HG03354 (cell line): ENCODE results near the gene SCP2.
"Not testable (repeated sequence)": the region's sequence is repeated elsewhere in the genome, so short reads cannot be mapped to it uniquely, and the experiment has no call there.

Experiments
- ATAC-seq: cut with Tn5 transposase; IDR thresholded peaks from one replicate; pipeline ENCODE4 v1.9.1; 2021; ENCODE audit warnings: mild to moderate bottlenecking; ENCODE audit not compliant: unreplicated experiment, poor library complexity, severe bottlenecking

SCP2 gene

DNA sequence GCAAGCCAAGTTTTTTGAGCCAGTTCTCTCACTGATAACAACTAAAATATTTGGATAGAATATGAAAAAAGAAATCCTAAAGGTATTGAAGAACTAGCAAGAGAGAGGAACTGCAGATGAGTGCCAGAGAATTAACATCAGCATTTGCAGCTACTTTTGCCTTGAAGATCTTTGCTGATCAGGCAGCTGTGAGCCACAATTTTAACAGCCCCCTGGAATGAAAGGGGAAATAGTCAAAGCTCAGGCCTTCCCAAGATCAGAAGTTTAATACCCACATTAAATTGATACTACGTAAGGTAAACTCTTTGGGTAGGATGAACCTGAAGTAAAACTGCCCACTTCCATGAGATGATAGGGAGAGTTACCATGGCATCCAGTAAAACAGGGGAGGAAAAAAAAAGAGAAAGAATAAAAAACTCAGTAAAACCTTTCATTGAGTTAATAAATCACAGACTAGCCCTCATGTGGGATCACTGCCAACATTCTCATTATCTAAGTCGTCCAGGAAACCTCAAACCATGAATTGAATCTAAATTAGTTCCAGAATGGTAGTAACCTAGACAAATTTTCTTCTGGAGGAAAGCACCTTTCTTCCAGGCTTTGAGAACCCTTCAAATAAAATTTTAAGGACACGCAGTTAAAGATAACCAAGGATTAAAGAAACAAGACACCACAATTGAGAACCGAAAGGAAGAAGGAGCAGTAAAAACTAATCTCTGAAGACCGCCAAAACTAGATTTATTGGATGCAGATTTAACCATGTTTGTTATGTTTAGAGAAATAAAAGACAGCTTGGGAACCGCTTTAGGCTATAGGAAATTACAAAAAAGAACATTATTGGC, 28.3 kb downstream of the SCP2 start:
- no peak for ATAC-seq

DNA sequence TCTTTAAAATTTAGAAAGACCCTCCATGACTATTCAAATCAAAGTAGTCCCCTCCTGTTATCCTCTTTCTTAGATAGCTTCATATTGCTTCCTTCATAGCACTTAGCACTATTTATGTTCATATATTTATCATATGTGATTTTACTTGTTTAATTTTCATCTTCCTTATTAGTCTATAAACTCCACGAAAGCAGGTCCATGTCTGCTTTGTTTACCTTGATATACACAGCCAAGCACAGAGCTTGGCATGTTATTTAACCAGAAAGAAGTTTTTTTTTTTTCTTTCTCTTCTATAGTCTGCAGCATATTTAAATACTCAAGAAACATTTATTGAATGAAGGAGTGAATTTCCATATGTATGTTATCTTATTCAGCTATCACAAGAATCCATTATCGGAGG, 36.0 kb downstream of the SCP2 start:
- no peak for ATAC-seq

DNA sequence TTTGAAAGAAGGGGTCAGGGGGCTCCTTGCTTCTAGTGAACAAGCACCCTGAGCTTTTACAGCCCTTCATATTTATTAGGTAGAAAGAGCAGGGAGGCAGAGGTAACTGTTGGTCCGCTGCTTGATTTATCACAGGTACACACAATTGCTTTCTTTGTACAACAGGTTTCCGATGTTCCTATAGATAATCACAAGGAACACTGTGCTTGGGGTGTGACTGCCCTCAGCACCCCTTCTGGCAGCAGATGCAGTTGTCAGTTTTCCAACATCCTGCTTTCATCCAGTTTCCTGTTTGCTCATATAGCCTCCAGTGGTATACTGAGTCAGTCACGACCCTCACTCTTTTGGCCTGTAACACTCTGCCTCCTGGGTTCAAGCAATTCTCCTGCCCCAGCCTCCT, 40.6 kb downstream of the SCP2 start:
- no peak for ATAC-seq

DNA sequence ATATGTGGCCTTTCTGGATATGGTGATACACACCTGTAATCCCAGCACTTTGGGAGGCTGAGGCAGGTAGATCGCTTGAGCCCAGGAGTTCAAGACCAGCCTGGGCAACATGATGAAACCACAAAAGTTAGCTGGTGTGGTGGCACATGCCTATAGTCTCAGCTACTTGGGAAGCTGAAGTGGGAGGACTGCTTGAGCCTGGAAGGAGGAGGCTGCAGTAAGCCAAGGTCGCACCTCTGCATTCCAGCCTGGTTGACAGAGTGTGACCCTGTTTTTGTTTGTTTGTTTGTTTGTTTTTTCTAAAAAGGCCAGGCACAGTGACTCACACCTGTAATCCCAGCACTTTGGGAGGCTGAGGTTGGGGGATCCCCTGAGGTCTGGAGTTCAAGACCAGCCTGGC, 42.2 kb downstream of the SCP2 start:
- not testable (repeated sequence) for ATAC-seq

DNA sequence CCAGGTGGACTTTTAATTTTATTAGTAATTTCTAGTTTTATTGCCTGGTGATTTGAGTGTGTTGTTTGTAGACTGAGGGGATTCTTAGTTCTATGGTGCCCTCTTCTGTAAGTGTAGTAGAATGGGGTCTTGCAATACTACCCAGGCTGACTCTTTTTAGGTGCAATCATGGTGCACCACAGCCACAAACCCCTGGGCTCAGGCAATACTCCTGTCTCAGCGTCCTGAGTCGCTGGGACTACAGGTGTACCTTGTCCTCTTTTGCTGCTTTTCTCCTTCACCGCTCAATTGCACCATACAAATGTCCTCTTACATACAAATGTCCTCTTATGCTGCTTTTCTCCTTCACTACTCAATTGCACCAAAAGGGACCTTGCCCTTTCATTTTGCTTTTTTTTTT, 43.1 kb downstream of the SCP2 start:
- no peak for ATAC-seq

DNA sequence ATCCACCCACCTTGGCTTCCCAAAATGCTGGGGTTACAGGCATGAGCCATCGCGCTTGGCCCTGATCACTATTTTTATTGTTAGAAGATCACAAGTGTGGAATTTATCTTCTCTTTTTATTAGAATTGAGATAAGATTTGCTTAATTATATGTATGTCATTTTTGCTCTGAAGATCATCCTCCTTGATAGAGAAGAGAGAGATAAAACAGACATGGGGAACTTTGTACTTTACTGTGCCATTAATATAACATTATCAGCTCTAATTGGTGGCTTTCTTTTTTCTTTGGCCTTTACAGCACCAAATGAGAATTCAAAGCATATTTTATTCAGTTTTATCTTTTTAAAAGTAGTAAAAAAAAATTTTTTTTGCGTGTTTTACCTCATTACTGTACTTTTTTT, 46.8 kb downstream of the SCP2 start:
- ATAC-seq = no peak

DNA sequence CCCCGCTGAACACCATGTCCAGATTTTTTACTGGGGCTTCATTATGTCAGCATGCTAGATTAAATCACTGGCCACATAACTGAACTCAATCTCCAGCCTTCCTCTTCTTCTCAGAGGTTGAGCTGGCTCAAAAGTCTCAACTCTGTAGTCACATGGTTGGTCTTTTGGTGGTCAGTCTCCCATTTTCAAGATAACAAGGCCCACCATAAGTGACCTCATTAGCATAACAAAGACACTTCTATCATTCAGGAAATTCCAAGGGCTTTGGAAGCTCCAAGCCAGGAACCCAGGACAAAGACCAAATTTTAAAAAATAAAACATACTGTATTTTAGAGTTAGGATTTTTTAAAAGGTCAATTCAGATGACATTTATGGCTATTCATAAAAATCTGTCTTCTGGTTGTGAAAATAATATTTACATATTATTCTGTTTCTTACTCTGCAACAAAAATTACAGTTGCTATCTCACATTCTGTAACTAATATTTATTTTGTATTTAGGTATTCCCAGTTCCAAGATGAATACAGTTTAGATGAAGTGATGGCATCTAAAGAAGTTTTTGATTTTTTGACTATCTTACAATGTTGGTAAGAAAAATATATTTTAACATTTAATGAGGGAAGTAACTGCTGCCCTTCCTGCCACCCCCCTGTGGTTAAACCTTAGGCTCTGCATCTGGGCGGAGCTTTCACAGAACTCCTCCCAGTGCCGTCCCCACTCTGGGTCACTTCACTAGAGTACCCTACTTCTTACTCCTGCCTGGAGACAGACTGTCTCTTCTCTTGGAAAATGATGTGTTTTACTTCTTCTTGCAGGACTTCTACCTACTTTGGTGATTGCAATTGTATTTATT, 49.3 kb downstream of the SCP2 start:
- ATAC-seq = no peak

DNA sequence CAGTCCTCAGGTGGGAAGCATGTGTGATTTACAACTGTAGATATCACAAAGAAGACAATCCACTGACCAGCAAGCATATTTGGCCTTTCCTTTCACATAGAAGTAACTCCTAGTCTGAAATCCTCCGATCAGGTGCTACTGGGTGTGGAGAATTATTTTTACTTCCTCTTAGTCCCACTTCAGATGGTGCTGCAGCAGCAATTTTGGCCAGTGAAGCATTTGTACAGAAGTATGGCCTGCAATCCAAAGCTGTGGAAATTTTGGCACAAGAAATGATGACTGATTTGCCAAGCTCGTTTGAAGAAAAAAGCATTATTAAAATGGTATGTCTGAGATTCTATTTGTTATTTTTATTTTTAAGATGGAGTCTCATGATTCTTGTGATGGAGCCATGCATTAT, 51.0 kb downstream of the SCP2 start:
- no peak for ATAC-seq

DNA sequence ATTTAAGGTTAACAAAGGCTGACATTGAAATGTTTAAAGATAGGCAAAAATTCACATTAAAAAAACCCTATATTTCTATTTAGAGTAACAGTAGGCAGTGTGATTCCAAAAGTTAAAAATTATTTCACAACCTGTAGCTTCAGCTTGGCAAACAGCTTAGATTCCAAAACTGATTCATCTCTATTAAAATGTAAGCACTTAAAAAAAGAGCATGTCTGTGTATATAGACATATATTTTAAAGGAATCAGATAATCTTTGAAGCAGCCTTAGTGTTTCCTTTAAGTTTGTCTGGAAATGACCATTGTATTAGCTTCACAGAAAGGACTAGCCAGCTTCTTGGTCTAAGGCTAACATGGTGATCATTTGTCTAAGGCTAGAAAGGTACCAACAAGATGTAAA, 65.7 kb downstream of the SCP2 start:
- ATAC-seq = not testable (repeated sequence)

DNA sequence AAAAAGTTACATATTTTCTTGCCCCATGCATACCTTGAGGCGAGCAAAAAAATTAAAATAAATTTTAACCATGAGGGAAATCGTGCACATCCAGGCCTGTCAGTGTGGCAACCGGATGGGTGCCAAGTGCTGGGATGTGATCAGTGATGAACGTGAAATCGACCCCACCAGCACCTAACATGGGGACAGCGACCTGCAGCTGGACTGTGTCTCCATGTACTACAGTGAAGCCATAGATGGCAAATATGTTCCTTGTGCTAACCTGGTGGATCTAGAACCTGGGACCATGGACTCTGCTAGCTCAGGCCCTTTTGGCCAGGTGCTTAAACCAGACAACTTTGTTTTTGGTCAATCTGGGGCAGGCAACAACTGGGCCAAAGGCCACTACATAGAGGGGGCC, 67.6 kb downstream of the SCP2 start:
- ATAC-seq = no peak

DNA sequence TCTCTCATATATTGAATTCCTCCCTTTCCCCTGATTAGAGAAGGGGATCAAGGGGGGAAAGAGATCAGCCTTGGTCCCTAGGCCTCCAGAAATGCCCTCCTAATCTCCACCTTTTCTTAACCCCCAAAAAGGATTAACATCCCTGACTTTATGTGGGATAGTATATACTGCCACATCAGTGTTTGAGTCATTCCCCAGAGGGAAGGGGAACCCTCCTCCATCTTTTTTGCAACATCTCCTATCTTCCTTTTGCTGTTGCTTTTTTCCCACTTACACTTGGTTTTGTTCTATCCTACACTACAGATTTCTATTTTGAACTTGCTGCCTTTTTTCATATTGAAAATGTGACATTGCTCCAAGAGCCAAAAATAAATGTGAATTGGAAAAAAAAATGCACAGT, 69.6 kb downstream of the SCP2 start:
- ATAC-seq = no peak

DNA sequence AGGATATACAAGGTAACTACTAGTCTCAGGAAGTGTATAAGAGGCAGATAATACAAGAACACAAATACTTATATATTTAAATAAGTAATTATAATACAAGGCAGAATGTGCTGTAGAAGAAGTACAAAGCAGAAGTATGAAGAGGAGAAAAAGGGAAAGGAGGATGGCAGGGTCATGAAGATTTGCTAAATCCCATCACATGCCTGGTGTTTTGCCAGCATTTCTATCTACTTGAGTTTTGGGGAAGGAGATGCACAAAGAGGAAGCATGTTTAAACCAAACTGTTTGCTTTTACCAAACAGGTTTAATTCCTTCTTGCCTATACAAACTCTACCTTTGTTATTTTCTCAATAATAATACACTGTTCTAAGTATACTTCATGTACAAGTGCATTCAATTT, 74.1 kb downstream of the SCP2 start:
- no peak for ATAC-seq

DNA sequence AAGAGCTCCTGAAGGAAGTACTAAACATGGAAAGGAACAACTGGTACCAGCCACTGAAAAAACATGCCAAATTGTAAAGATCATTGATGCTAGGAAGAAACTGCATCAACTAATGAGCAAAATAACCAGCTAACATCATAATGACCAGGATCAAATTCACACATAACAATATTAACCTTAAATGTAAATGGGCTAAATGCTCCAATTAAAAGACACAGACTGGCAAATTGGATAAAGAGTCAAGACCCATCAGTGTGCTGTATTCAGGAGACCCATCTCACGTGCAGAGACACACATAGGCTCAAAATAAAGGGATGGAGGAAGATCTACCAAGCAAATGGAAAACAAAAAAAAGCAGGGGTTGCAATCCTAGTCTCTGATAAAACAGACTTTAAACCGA, 79.5 kb downstream of the SCP2 start:
- not testable (repeated sequence) for ATAC-seq

DNA sequence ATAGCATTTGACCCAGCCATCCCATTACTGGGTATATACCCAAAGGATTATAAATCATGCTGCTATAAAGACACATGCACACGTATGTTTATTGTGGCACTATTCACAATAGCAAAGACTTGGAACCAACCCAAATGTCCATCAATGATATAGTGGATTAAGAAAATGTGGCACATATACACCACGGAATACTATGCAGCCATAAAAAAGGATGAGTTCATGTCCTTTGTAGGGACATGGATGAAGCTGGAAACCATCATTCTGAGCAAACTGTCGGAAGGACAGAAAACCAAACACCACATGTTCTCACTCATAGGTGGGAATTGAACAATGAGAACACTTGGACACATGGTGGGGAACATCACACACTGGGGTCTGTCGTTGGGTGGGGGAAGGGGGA, 83.2 kb downstream of the SCP2 start:
- not testable (repeated sequence) for ATAC-seq

DNA sequence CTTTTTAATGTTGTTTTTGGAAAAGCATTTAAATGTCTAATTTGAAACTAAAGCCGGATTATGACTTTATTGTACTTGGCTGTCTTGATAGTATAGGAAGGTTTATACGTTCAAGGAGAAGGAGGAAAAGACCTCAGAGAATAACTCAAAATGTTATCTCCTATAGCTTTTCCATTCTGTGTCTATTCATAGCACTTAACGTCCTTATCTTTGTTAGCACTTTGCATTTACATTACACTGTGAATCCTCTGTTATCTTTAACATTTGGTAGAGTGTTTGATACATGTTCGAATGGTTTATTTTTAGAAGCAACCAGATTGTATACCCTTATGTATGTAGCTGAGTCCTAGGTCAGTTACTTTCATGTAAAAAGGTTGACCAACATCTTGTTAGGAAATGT, 84.1 kb downstream of the SCP2 start:
- no peak for ATAC-seq

DNA sequence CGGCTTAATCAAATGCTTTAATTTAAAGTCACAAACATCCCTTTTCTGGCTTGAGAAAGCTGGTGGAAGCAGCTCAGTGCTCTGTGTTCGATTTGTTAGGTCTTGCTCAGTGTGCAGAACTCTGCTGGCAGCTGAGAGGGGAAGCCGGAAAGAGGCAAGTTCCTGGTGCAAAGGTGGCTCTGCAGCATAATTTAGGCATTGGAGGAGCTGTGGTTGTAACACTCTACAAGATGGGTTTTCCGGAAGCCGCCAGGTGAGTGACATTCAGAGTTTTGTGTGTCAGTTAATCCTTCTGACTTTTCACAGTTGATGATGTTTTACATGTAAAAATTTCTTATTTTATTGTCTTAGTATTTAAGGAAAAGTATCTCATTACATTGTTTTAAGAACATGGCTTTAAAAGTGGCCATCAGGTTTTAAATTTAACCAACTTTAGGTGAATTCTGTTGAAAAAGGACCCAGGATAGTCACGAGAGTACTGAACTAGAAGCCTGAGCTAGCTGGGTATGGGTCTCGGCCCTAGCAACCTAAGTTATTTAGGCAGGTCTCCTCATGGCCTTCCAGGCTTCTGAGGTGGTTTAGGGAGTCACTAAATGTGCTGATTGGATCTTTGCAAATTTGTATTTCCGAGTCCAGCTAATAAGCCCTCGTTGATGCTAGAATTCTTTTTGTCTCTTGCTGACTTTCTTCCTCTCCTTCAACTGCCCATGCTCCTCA, 87.9 kb downstream of the SCP2 start:
- peak; percentile 98 for ATAC-seq

DNA sequence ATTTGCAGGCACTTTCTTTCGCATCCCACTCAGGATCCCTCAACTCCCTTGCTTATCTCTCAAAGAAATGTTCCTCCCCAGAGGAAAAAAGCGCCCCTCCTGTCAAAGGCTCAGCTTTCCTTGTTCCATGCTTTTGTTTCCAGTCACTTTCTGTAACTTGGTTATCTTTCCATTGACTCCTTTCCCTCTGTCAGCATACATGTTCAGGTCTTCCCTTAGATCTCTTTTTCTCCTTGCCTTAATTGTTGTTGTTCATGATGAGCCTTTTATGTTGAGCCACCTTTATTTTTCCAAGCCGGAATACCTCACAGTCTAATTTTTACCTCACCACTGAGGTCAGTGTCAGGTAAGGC, 88.4 kb downstream of the SCP2 start:
- no peak for ATAC-seq

DNA sequence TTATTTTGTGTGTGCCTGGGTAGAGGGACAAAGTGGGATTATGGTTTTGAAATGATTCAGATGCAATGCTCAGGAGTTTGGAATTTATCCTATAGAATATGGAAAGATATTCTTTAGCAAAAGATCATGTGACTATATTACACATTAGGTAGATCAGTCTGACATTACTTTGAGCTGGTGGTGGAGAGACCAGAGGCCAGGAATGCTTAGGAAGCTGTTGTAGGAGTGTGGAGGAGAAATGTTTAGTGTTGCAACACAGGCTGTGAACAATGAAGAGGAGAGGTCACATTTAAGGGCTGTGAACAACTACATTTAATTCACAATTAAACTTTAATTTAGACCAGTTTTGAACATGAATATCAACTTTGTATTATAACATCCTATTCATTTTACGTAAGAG, 89.6 kb downstream of the SCP2 start:
- ATAC-seq = no peak

DNA sequence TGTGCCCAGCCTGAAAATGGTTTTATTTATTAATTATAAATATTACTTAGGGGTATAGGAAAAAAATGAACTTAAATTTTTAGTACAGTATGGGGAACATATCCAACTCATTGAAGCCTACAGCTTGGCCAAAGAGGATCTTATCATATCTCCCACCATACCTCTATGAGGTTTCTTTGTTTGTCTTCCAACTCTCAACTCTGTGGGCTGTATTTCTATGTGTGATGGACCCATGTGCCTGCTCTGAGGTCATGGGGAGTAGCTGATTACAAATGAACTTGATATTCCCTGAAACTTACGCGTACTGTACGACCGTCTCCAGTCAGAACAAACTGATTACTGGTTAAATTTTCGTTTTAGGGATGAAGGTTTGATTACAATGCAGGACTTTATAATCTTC, 93.5 kb downstream of the SCP2 start:
- no peak for ATAC-seq

DNA sequence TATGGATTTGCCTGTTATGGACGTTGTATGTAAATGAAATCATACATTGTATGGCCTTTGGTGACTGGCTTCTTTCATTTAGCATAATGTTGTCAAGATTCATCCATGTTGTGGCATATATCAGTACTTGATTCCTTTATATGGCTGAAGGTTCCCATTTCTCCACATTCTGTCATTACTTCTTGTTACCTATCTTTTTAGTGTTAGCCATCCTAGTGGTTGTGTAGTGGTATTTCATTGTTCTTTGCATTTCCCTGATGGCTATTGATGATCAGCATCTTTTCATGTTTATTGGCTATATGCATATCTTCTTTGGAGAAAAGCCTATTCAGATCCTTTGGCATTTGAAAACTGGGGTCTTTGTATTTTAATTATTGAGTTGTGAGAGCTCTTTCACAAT, 95.1 kb downstream of the SCP2 start:
- ATAC-seq = no peak

DNA sequence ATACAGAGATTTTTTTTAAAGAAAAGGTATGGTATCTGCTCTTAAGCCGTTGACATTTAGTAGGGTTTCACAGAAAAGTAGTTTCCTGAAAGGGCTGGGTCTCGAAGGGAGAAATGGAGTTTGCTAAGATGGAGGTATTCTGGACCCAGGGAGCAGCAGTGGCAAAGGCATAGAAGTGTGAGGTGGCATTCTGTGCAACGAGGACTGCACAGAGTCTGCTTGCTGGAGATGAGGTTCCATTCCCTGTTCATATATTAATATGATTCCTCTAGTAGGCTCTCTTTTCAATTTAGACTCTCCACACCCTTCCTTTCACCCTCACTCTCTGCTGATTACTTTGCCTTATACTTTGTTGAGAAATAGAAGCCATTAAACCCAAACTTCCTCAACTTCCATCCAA, 96.5 kb downstream of the SCP2 start:
- no peak for ATAC-seq
